OCI-LY7 (cell line): ENCODE measurements around the gene AXIN2. TPM values are rescaled to one million over a fixed set of nuclear protein-coding genes. Genes with fewer than 3 reads are reported as not detected.

Experiments
- BruUV-seq: library from RNA; stranded (reverse); fragments of 400-500 nt; replicated peaks from 2 replicates; lab custom pipeline; 2021; lab: Mats Ljungman, UMichigan
- CTCF ChIA-PET: fragments of 300-600 bp; sonication (Branson Sonifier 250); formaldehyde crosslinking; loops from one replicate; lab custom pipeline; 2022; ENCODE audit warnings: antibody characterized with exemption; ENCODE audit not compliant: unreplicated experiment; lab: Charles Lee
- POLR2A ChIA-PET: fragments of 300-600 bp; sonication (Branson Sonifier 250); formaldehyde crosslinking; loops from one replicate; lab custom pipeline; 2022; ENCODE audit warnings: antibody characterized with exemption; lab: Charles Lee
- DNase-seq: peaks from one replicate; pipeline ENCODE4 v3.0.0-alpha.2; 2015; ENCODE audit warnings: low spot score
- H2AFZ ChIP-seq: fragments of 200-600 bp; sonication (generic), shearing (Covaris generic); 2 replicates; pipeline ENCODE4 v1.6.1; 2014; ENCODE audit warnings: mild to moderate bottlenecking, antibody characterized with exemption, low read length, moderate library complexity
- H3K27ac ChIP-seq: fragments of 200-600 bp; sonication (generic); 2 replicates; pipeline ENCODE4 v1.5.1; 2014; ENCODE audit warnings: mixed run types, low read depth, mild to moderate bottlenecking, moderate library complexity, low read length, inconsistent platforms; ENCODE audit not compliant: poor library complexity, severe bottlenecking
- H3K36me3 ChIP-seq: fragments of 200-600 bp; sonication (generic); 2 replicates; pipeline ENCODE4 v1.6.1; 2014; ENCODE audit warnings: mild to moderate bottlenecking, antibody characterized with exemption, low read length, moderate library complexity, mixed read lengths; ENCODE audit not compliant: insufficient read depth
- H3K4me1 ChIP-seq: fragments of 200-600 bp; sonication (generic); 2 replicates; pipeline ENCODE4 v1.5.1; 2014; ENCODE audit warnings: mild to moderate bottlenecking, low read length; ENCODE audit not compliant: insufficient read depth, poor library complexity, severe bottlenecking
- H3K4me2 ChIP-seq: fragments of 200-600 bp; sonication (generic); 2 replicates; pipeline ENCODE4 v1.6.1; 2014; ENCODE audit warnings: mild to moderate bottlenecking, low read length
- H3K4me3 ChIP-seq: fragments of 200-600 bp; sonication (generic); 2 replicates; pipeline ENCODE4 v1.5.1; 2014; ENCODE audit warnings: mild to moderate bottlenecking, low read depth, low read length; ENCODE audit not compliant: poor library complexity, severe bottlenecking
- H3K79me2 ChIP-seq: fragments of 200-600 bp; sonication (generic); 2 replicates; pipeline ENCODE4 v1.6.1; 2016; ENCODE audit warnings: low read depth, mild to moderate bottlenecking, low read length, moderate library complexity, mixed read lengths; ENCODE audit not compliant: insufficient read depth
- H3K9me2 ChIP-seq: fragments of 200-600 bp; sonication (generic); 2 replicates; pipeline ENCODE4 v1.6.1; 2016; ENCODE audit warnings: mild to moderate bottlenecking, low read length, mixed read lengths; ENCODE audit not compliant: insufficient read depth
- H3K9me3 ChIP-seq: fragments of 200-600 bp; sonication (generic); 2 replicates; pipeline ENCODE4 v1.6.1; 2014; ENCODE audit warnings: mild to moderate bottlenecking, mixed run types, low read length, mixed read lengths
- H4K20me1 ChIP-seq: fragments of 200-600 bp; sonication (generic); 2 replicates; pipeline ENCODE4 v1.6.1; 2014; ENCODE audit warnings: mild to moderate bottlenecking, antibody characterized with exemption, low read length, moderate library complexity, mixed read lengths; ENCODE audit not compliant: insufficient read depth
- CTCF ChIP-seq: fragments of 200-600 bp; sonication (generic); conservative IDR thresholded peaks from 2 replicates; pipeline ENCODE4 v1.5.1; 2014; ENCODE audit warnings: mild to moderate bottlenecking, antibody characterized with exemption, low read length, moderate library complexity, mixed read lengths
- EZH2phosphoT487 ChIP-seq: fragments of 200-600 bp; sonication (generic); IDR thresholded peaks from 2 replicates; pipeline ENCODE4 v1.6.1; 2018; ENCODE audit warnings: low read depth, borderline replicate concordance, mild to moderate bottlenecking, mixed run types, antibody characterized with exemption, low read length, moderate library complexity, mixed read lengths
- intact Hi-C: fragments of 100-400 bp; cut with micrococcal nuclease; formaldehyde crosslinking; loops from one replicate; pipeline ENCODE4 v1.10.0; 2022; ENCODE audit not compliant: unreplicated experiment
- total RNA-seq, 2 experiments: library from RNA; depleted of rRNA in 1 of 2; stranded (reverse); fragments of >200 nt in 1 of 2; shearing (Covaris generic) in 1 of 2; gene quantifications; 2 replicates each; pipeline ENCODE4 v1.2.3, GENCODE V29; 2014 to 2022

AXIN2 gene
- total RNA-seq, 2 experiments from 2014 or later: 8.5 TPM

GRCh38 chr17:65584604-65585521 is 23.4 kb upstream of the AXIN2 start:
- Histone ChIP-seq H3K4me2 (no peak overlapping the region), H3K36me3 (no peaks in the 10 kb centered on the region), H2AFZ (no peak overlapping the region), H3K79me2 (no peaks in the 10 kb centered on the region), H3K4me1 (no peaks in the 10 kb centered on the region), H3K4me3 (no peak overlapping the region), H3K27ac (no peak overlapping the region), H3K9me3 (no peaks in the 10 kb centered on the region), H3K9me2 (no peaks in the 10 kb centered on the region), H4K20me1 (no peaks in the 10 kb centered on the region)
- CTCF ChIA-PET: no interaction called here
- POLR2A ChIA-PET: no interaction called here
- BruUV-seq: no TSS peak
- no peak for TF ChIP-seq EZH2phosphoT487
- no peak for TF ChIP-seq CTCF
- intact Hi-C loops: no loop called here
- DNase-seq: no peak

- no peak overlapping the region for H3K4me2 ChIP-seq
Observed at GRCh38 chr17:65583921-65584603, 22.6 kb upstream of the AXIN2 start.

More at GRCh38 chr17:65583921-65584603, 22.6 kb upstream of the AXIN2 start:
- POLR2A ChIA-PET: no interaction called here
- no peaks in the 10 kb centered on the region for H3K9me3 ChIP-seq
- no TSS peak for BruUV-seq
- TF ChIP-seq EZH2phosphoT487 (no peak), CTCF (no peak)
- H3K4me3 ChIP-seq: no peak overlapping the region
- H3K79me2 ChIP-seq: no peaks in the 10 kb centered on the region
- no peak overlapping the region for H3K27ac ChIP-seq
- no peak overlapping the region for H2AFZ ChIP-seq
- no peak for DNase-seq
- H3K4me1 ChIP-seq: no peaks in the 10 kb centered on the region
- CTCF ChIA-PET: no interaction called here
- H3K36me3 ChIP-seq: no peaks in the 10 kb centered on the region
- intact Hi-C loops: no loop called here
- no peaks in the 10 kb centered on the region for H4K20me1 ChIP-seq
- no peaks in the 10 kb centered on the region for H3K9me2 ChIP-seq
